Activated CD4-positive, alpha-beta T cell treated with anti-CD3 and anti-CD28 coated beads, Interleukin-10, Interleukin-2, amounts not matched to agents 100 ng/mL and 50 ng/mL, durations not matched to agents 16 hours and 8 hours (primary cell): ENCODE measurements around the gene WDTC1.
"Not testable (repeated sequence)": the region's sequence is repeated elsewhere in the genome, so short reads cannot be mapped to it uniquely, and the experiment has no call there.

ENCODE experiments used
- DNase-seq: peaks from one replicate; pipeline ENCODE4 v3.0.0-alpha.2; 2020

Gene WDTC1

GRCh38 chr1:27234049-27234882 is at the start of gene WDTC1:
TSS of gene WDTC1 (plus strand) at chr1:27234632. CDS start at chr1:27261055, 26,423 bp downstream.
- peak; percentile 98 for DNase-seq

GRCh38 chr1:27184665-27185064 is 49.8 kb upstream of the WDTC1 start:
- not testable (repeated sequence) for DNase-seq

DNA sequence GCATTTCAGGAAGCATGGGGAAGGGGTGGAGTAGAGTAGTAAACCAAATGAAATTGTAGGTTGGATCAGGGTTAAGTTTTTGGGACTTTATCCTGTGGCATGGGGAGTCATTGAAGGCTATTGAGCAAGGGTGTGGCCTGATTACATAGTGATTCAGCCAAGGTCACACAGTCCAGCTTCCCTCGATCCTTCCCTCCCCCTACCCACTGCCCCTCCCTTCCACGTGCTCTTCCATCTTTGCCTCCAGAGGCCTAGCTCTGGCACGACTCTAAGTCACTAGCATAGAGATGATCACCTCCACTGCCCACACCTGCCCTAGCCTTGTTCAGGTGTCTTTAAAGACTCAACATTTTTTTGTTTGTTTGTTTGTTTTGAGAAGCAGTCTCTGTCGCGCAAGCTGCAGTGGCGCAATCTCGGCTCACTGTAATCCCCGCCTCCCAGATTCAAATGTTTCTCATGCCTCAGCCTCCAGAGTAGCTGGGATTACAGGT is 42.3 kb upstream of the WDTC1 start:
- DNase-seq, result no peak

DNA sequence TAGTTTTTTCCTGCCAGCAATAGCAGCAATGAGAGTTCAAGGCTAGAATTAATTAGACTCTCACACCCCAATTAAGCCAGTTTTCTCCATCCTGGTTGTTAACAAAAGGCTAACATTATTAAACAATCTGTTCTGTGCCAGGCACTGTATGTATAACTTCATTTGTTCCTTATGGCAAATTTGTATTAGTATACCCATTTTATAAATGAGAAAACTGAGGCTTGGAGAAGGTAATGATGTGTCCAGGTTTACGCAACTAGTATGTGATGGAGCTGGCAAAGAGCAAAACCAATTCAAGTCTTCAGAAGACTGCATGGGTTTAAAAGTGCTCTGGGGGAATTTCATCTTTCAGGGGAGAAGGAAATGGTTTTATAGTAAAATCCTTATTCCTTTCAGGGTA is 41.2 kb upstream of the WDTC1 start:
- no peak for DNase-seq

DNA sequence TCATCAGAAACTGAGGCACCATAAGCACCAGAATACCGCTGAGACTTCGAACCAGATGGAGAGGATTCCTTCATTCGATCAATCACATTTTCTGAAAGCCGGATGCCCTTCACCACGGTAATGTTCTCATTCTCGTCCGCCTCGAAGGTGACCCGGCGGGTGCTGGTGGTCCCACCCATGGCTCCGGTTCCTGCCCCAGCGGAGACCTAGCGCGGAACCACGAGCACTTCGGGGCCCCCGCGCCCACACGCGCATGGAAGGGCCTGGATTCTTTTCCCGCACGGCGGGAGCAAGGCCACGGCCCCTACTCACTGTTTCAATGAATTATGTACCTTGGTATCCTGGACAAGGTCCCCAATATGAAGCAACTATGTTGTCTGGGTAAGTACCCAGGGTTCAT is 33.1 kb upstream of the WDTC1 start:
- no peak for DNase-seq

- DNase-seq, result no peak
Measured at GRCh38 chr1:27203946-27204345, 30.5 kb upstream of the WDTC1 start.

GRCh38 chr1:27207238-27207637 is 27.2 kb upstream of the WDTC1 start:
- DNase-seq, result not testable (repeated sequence)

- DNase-seq, result not testable (repeated sequence)
Measured at GRCh38 chr1:27208143-27208850, 26.1 kb upstream of the WDTC1 start.

DNA sequence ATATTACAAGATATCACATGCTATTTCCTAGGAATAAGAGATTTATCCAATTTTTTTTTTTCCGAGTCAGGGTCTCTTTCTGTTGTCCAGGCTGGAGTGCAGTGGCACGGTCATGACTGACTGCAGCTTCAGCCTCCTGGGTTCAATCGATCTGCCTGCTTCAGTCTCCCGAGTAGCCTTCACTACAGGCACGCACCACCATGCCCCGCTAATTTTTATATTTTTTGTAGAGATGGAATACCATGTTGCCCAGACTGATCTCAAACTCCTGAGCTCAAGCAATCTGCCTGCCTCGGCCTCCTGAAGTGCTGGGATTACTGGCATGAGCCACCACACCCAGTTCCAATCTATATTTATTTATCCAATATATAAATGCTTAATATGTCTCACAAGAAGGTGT is 18.0 kb upstream of the WDTC1 start:
- no peak for DNase-seq

DNA sequence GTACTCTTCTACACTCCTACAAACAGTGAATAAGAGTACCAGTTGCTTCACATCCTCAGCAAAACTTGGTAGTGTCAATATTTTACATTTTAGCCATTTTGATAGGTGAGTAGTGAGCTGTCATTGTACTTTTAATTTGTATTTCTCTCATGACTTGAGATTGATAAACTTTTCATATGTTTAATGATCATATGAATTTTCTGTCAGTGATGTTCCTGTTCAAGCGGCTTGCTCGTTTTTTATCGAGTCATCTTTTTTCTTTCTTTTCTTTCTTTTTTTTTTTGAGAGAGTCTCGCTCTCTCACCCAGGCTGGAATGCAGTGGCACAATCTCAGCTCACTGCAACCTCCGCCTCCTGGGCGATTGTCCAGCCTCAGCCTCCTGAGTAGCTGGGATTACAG is 17.0 kb upstream of the WDTC1 start:
- no peak for DNase-seq

GRCh38 chr1:27218736-27219135 is 15.7 kb upstream of the WDTC1 start:
- no peak for DNase-seq

- DNase-seq, result no peak
Measured at GRCh38 chr1:27220096-27220495, 14.3 kb upstream of the WDTC1 start.

GRCh38 chr1:27220702-27221497 is 13.5 kb upstream of the WDTC1 start:
- not testable (repeated sequence) for DNase-seq

GRCh38 chr1:27225621-27226020 is 8.8 kb upstream of the WDTC1 start:
- DNase-seq, result no peak

DNA sequence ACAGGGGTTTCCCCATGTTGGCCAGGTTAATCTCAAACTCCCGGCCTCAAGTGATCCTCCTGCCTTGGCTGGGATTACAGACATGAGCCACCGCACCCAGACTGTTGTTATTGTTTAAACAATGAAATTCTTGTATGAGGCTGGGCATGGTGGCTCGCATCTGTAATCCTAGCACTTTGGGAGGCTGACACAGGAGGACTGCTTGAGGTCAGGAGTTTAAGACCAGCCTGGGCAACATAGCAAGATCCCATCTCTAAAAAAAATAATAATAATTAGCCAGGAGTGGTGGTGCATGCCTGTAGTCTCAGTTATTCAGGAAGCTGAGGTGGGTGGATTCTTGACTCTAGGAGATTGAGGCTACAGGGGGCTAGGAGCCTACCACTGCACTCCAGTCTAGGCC is 6.7 kb upstream of the WDTC1 start:
- DNase-seq, result no peak

GRCh38 chr1:27233667-27234048 is 774 bp upstream of the WDTC1 start:
- DNase-seq, result peak; percentile 4

- DNase-seq, result no peak
Measured at GRCh38 chr1:27235827-27236226, 1.4 kb downstream of the WDTC1 start.

DNA sequence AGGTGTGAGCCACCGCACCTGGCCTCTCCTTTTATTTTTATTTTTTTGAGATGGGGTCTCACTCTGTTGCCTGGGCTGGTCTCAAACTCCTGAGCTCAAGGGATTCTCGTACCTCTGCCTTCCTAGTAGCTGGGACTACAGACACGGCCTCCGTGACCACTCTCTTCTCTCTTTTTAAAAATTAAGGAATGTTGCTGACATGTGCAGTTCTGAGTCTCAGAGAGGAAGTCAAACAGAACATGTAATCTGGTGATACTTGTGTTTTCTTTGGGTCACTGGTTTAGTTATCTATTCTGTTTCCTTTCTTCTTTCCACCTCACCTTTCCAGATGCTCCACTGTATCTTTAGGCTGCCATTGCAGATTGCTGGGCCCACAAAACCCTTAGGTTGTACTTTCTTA is 2.7 kb downstream of the WDTC1 start:
- no peak for DNase-seq

- DNase-seq, result no peak
Measured at GRCh38 chr1:27238032-27238431, 3.6 kb downstream of the WDTC1 start.

DNA sequence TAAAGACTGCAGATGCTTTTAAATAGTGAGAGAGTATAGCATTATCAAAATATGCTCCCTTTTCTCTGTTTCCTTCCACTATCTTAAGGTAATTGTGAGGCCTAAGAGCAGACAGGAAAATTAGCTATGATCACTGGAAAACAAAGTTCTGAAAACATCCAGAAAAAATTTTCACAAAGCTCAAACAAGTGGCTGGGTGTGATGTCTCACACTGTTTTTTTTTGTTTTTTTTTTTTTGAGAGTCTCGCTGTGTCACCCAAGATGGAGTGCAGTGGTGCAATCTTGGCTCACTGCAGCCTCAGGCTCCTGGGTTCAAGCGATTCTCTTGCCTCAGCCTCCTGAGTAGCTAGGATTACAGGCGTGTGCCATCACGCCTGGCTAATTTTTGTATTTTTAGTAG is 7.2 kb downstream of the WDTC1 start:
- no peak for DNase-seq

DNA sequence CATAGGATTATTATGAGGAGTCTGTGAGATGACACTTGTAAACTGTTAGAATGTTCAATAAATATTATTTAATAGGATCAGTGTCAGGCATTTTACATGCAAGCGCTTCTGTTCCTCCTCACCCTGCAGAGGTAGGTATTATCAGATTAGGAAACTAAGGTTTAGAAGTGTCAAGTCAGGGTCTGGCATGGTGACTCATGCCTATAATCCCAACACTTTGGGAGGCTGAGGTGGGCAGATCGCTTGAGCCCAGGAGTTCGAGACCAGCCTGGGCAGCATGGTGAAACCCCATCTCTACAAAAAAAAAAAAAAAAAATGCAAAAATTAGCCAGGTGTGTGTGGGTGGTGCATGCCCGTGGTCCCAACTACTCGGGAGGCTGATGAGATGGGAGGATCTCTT is 9.2 kb downstream of the WDTC1 start:
- not testable (repeated sequence) for DNase-seq

- no peak for DNase-seq
Measured at GRCh38 chr1:27246194-27246593, 11.8 kb downstream of the WDTC1 start.

DNA sequence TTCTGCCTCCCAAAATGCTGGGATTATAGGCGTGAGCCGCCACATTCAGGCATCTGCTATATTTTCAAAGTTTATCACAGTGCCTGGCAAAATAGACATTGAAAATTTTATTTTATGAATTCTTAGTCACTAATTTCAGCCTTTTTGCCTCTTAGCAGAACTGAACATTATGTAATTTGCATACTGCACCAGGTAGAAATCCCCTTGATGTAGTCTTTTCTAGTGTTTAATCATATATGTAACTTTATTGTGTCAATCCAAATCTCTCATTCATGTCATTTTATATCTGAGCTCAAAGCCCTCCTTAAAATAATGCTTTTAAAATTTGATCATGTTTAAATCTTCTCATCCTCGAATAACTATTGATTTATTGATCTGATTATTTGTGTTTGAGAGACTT is 19.2 kb downstream of the WDTC1 start:
- no peak for DNase-seq
